A673 (cell line): ENCODE data around the gene GPR141.

Experiments
- CTCF ChIP-seq: fragments of 300-800, 200-600 bp; sonication (generic); conservative IDR thresholded peaks from 2 replicates; pipeline ENCODE4 v1.5.1; 2017; ENCODE audit warnings: low read depth, mild to moderate bottlenecking, antibody characterized with exemption, low read length, moderate library complexity, mixed read lengths
- EZH2 ChIP-seq: fragments of 200-600 bp; sonication (generic); IDR thresholded peaks from 2 replicates; pipeline ENCODE4 v1.6.1; 2017; ENCODE audit warnings: borderline replicate concordance, low read depth, mild to moderate bottlenecking, mixed read lengths, antibody characterized with exemption, low read length; ENCODE audit not compliant: poor library complexity, severe bottlenecking

- TF ChIP-seq CTCF (no peak), EZH2 (no peak)
These were observed 76.0 kb downstream of the GPR141 start for GRCh38 chr7:37759526-37759925.
